Muscle of back (tissue), 11 donors: ENCODE results near the gene ARPC5. TPM values are rescaled to one million over a fixed set of nuclear protein-coding genes. Genes with fewer than 3 reads are reported as not detected.
A peak's percentile ranks its signal among the peaks of the same experiment; 100 is the strongest.
"Not testable (repeated sequence)": the region's sequence is repeated elsewhere in the genome, so short reads cannot be mapped to it uniquely, and the experiment has no call there.

Source experiments
- DNase-seq, 3 donors: peaks; one replicate each; pipeline versions ENCODE4 v3.0.0 to v3.0.0-alpha.2; 2013
- polyA plus RNA-seq, 10 donors: library from polyadenylated mRNA; unstranded; fragments of 120-200 nt; gene quantifications; one replicate each; pipeline ENCODE4 v1.2.1, GENCODE V29; 2013; ENCODE audit not compliant: insufficient read length in 10 of 10

The ARPC5 gene
- polyA plus RNA-seq, 10 donors, result 86.5 to 127 (median 96.7) TPM

DNA sequence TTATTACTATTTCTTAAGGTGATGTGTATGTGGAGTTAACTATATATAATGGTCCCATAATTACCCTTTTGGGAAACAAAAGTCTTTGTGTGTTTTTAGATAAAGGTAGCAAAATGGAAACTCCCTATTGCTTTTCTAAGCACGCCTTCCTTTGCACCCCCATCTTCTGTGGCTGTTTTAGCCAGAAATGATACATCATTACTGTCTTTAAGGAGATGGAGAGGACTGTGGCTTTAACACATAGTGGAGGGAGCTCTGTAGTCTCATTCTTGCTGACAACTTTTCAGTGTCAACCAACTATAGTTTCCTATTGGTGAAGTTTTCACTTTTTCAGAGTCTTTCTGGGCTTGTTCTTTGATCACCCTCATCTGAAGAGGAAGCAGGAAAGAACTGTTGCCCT, 16.5 kb upstream of the ARPC5 start:
- DNase-seq, result no peak

DNA sequence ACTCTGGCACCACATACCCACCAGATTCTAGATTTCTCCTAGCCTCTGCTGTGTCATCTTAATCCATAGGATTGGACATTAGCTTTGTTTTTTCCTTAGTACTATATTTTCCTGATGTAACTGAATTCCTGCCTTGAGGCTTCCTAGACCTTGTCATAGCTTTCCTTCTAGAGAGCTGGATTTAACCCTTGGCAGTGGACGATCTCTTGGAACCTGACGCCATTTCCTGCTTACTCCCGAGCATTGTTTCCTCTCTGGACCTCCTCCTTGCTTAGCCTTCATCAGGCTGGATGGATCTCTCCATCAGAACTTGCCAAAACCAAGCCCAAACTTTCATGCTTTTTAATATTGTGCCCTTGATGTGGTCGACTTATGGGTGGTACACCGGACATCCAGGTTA, 16.0 kb upstream of the ARPC5 start:
- no peak for DNase-seq

GRCh38 chr1:183648042-183648441, 12.5 kb upstream of the ARPC5 start:
- DNase-seq, result no peak

DNA sequence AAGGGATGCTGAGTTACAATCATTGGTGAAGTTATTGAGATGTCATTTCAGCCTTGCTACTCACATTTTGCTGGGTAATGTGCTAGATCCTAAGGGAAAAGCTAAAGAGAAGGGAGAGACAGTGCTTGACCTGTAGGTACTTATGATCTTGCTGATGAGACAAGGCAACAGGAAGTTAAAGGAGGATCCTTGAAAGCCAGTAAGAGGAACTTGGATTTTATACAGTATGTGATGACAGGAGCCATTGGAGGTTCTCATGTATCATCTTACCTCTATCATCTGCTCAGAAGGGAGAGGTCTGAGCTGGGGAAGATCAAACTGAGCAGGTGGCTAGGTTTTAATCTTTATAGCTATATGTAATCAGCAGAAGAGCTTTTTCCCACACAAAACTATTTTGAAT, 11.2 kb upstream of the ARPC5 start:
- no peak for DNase-seq

DNA sequence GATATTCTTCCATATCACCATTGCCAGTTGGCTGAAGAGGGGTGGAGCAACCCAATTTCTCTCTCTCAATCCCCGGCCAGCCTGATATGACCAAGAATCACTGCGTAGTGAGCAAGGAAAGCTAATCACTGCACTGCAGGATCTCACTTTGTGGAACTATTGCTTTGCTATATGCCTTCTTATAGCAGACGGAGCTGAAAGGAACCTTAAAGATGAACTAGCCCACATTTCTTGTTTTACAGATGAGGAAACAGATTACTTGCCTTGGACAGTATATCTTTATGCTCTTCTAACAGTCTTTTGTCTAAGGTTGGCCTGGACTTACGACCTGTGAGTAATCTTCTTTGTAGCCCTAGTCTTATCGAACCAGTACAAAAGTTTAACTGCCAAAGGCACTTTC, 9.9 kb upstream of the ARPC5 start:
- DNase-seq, result no peak

- no peak for DNase-seq
Observed at GRCh38 chr1:183642166-183642565, 6.6 kb upstream of the ARPC5 start.

GRCh38 chr1:183640193-183640592, 4.6 kb upstream of the ARPC5 start:
- no peak for DNase-seq

DNA sequence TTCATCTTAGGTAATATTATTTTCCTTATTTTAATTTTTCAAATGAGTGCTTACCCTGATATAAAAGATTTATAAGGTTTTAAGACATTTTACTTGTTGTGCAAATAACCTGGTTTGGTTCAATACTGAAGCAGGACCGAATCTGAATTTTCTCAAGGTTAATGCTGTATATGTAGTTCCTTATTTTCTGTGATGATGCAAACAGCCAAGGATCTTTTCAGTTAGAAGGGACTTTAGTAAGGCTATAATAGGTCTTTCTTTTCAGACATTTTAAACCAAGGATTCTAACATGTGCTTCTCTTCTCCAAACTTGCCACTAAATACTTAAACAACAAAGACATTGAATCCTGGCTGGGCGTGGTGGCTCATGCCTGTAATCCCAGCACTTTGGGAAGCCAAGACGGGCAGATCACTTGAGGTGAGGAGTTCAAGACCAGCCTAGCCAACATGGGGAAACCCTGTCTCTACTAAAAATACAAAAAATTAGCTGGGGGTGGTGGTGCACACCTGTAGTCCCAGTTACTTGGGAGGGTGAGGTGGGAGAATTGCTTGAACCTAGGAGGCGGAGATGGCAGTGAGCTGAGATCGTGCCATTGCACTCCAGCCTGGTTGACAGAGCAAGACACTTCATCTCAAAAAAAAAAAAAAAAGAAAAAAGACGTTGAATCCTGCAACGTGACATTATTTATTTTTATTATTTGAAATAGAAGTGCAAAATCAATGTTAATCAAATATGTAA, 3.2 kb upstream of the ARPC5 start:
- no peak for DNase-seq

DNA sequence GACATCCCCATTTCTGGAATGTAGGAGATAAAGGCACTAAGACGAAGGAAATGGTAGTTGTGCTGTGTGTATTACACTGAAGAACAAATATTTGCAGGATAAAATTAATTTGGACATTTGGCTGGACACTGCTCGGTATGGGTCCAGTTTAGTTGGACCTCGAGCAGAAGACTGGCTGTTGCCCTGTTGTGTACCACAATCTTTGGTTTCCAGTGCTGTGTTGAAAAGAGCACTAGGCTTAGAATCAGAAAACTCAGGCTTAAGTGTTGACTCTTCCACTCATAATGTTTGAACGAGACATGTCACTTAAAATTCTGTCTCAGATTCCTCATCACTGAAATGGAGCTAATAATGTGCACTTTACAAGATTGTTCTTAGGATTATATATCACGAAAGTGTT, 1.2 kb upstream of the ARPC5 start:
- no peak for DNase-seq

DNA sequence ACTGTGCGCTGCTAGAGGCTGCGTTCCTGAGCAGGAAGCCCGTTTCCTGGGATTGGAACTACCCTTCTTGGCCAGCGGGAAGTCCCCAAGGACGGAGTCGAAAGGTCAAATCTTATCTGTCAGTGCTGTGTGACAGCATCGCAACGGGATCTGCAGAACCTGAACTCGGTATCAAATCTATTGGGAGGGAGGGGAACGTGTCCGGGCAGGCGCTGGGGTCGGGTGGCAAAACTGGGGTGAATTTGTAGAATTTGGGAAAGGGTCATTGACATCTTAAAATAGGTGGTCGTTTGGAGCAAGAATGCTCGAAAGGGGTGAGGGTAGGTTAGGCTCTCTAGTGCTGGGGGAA, 725 bp upstream of the ARPC5 start:
- no peak for DNase-seq

DNA sequence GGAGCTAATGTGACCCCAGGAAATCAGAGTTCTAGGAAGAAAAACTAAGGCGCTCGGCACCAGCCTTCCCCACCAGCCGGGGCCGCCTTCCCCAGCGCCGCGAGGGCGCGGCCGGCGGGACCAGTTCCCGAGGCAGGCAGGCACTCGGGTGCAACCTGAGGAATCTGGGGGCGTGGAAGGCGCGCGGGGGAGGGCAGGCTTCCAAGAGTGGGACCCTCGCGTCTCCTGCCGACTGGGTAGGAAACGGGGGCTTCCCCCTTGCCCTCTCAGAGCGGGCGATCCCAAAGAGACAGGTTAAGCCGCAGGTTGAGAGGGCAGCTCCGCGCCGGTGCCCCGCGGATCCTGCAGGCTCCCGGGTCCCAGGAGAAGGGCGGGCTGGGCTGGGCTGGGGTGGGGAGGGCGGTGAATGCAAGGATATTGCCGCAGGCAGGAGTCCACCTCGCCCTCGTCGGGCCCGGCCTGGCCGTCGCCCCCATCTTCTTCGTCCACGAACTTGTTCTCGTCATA, 431 bp downstream of the ARPC5 start:
- peak in 1 of 3 donors; percentile 40 for DNase-seq

DNA sequence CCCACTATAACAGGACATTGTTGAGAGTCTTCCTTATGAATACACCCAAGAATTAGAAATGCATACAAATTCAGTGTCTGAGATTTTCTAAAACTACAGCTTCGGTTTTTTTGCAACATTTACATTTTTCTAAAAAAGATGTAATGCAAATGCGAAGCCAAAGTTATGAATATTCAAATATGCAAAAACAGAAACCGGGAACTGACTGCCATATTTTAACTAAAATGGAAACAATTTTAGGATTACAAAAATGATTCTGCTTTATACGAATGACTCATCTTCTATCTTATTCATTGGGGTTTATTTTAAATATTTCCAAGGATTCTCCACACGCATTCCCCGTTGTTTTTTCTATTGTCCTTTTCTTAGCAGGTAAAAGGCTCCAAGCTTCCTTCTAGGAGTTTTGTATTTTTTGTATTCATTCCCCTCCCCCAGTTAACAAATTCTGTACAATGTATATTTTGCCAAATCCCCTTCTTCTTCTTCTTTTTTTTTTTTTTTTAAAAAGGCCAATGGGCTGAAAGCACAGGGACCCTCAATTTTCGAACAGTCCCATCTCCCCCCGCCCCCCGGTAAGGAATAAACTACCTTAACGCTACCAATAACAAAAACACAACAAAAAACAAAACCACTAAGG, 1.0 kb downstream of the ARPC5 start:
- DNase-seq, result peak in 1 of 3 donors; percentile 19

DNA sequence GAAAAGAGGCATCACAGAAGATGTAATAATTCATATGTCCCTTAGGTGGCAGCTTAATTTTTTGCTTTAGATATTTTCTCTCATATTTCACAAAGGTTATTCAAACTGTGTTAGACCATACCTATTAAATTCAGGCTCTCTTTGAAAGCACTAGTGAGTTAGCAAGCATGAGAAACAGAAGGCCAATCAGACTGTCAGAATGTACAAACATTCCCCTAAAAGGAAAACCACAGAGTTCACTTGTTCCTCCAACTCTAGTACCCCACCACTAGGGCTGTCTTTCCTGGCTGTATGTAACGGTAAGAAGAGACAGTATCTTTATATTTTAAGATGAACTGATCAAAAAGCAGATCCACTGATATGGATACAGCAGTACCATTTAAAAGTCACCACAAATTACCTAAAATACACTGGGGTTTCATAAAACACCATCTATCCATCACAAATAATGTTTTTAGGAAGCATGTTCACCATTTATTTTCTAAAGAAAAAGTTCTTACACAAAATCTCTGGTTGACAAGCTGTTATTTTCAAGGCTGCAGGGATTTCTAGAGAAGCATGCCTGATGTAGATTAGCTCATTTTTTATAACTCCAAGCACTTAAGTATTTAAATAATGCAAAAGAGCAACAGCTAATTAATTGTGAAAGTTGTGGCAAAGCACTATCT, 1.8 kb downstream of the ARPC5 start:
- peak; percentile 42 to 85 (median 75) for DNase-seq

GRCh38 chr1:183632964-183633363, 2.6 kb downstream of the ARPC5 start:
- DNase-seq, result no peak

- DNase-seq, result no peak
Observed at GRCh38 chr1:183632114-183632513, 3.5 kb downstream of the ARPC5 start.

- no peak for DNase-seq
Observed at GRCh38 chr1:183630748-183631147, 4.8 kb downstream of the ARPC5 start.

GRCh38 chr1:183628537-183628936, 7.0 kb downstream of the ARPC5 start:
- no peak for DNase-seq

DNA sequence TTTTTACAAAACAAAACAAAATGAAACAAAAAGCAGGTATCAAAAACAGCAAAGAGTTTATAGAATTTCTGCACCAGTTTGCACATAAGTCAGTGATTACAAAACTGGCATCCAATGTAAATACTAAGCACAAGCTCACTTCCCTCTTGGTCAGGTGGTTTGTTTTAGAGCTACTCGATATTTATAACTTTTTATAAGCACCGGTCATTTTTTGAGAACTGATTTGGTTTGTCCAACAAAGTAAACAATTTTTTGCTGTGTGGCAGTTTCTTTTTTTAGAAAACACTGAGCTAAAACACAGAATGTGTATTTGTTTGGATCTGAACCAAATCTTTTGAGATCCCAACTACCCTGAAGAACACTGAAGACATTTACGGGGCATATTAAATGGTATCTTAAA, 9.3 kb downstream of the ARPC5 start:
- not testable (repeated sequence) for DNase-seq

DNA sequence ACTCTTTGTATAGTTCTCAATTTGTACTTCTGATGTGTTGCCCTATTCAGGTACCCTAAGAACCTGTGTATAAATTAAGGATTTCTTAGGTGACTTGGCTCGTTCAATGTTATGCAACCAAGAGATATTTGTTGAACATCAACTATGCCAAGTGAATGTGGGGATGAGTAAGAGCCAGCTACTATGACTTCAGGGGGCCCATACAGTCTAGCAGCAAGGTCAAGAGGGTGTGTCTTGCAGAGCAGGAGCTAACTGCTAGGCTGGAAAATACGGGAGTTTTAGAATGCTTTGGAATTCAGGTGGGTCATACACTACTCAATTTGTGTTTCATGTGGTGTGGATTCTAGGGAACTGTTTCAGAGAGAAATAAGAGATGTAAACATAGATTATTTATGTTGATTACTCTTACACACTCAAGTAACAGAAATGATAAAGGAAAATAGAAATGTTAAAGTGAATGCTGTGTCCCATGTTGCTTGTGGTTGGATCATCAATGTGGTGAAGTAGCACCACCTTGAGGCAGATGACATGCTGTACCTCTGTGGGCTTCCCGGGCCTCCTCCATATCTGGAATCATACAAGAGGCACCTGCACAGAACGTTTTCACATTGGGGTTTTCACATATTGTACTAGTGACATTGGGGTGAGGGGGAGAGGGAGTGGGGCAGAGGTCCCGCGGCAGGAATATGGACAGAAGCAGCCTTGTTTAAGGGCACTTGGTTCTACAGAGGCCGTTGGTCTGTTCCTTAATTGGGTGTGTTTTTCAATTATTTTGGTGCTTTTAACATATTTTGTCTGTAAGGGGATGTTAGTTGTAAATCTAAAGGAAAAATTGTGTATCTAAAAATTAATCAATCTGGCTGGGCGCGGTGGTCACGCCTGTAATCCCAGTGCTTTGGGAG, 12.4 kb downstream of the ARPC5 start:
- peak in 2 of 3 donors; percentile 73 to 80 for DNase-seq

GRCh38 chr1:183622013-183622412, 13.6 kb downstream of the ARPC5 start:
- no peak for DNase-seq

GRCh38 chr1:183620311-183620710, 15.3 kb downstream of the ARPC5 start:
- DNase-seq, result no peak

DNA sequence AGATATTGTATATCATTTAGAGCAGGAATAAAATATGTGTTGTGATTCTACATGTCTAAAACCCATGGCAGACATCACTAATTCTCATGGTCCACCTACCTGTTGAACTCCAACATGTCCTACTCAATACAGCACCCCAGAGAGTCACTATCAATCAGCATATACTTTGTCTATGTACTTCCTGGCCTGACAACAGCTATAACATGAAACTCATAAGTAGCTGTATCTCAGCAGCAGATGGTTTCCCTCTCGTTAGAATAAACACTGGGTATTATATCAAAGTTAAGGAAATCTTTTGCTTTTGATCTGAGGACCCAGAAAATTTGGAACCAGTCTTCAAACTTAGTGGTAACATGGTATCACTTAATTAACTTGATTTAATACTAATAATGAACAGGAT, 15.8 kb downstream of the ARPC5 start:
- no peak for DNase-seq
